ENCODE data around the gene RAD51B. TPM values are rescaled to one million over a fixed set of nuclear protein-coding genes. Genes with fewer than 3 reads are reported as not detected.

Gene RAD51B
- total and polyA plus RNA-seq, 2 of the 13 experiments (the other 11 are each of a cell fraction or from before 2014, with no cell fraction given), result 7.0 to 9.5 TPM

DNA sequence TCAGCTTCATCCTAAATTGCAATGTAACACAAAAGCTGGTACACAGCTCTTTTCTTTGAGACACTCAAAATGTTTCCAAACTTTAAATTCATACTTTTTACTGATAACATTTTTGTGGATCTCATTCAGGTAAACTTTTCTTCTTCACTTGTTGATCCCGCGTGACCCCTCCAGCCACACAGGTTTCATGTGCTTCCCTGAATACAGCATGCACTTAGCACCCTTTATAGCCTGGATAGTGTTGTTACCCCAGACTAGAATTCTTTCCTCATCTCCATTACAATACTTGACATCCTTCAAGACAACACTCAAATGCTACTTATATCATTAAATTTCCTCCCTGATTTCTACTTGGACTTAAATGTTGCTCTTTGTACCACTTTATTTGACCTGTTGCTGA lies 373.4 kb downstream of the RAD51B start:
- Histone ChIP-seq H3K4me1 (ENCODE audit: insufficient read depth, low read length) (peaks cover 60% of the 10 kb centered on the region), H3K27ac (ENCODE audit: extremely low read length, insufficient read depth, low read length) (no peak overlapping the region), H3K4me3 (replicated peaks in 1 of 3; ENCODE audit: insufficient read depth in 1 of 3, low read depth in 2 of 3, low read length in 3 of 3) (no peak overlapping the region), H3K27me3 (ENCODE audit: control insufficient read depth in 1 of 2, insufficient read depth in 2 of 2, low read length in 2 of 2) (no peaks in the 10 kb centered on the region), H3K9ac (ENCODE audit: insufficient read depth, low read depth, low read length) (no peak overlapping the region), H2AFZ (ENCODE audit: low read length) (no peak overlapping the region), H3K9me3 (ENCODE audit: low read length) (no peaks in the 10 kb centered on the region), H4K20me1 (ENCODE audit: insufficient read depth, low read length) (no peaks in the 10 kb centered on the region), H3K36me3 (replicated peaks in 1 of 2; ENCODE audit: control insufficient read depth in 1 of 2, insufficient read depth in 2 of 2, low read length in 2 of 2) (no peaks in the 10 kb centered on the region), H3K4me2 (ENCODE audit: low read depth, low read length) (no peak overlapping the region), H3K79me2 (ENCODE audit: insufficient read depth, low read length) (no peaks in the 10 kb centered on the region)
- no TSS peak for BruUV-seq (replicated peaks)
- CTCF ChIA-PET (ENCODE audit: low intra/inter-chr PET ratio, low total read pairs), result no interaction called here
- ATAC-seq (no peak), FAIRE-seq (peak; percentile 42), DNase-seq (ENCODE audit: low spot score) (no peak)
- POLR2A ChIA-PET, result no interaction called here
- intact Hi-C loops (cut with micrococcal nuclease; ENCODE audit: unreplicated experiment), result loop anchor here (2.0 kb wide), 1 partner anchor 20 kb away; no protein-coding TSS in a partner anchor
- in situ Hi-C loops (cut with HindIII; ENCODE audit: extremely low pct_ligation_motif_present, low pct_unique_long_range_greater_than_20kb), result no loop called here
- TF ChIP-seq ZFP36L2 (CRISPR knock-in tag; IDR thresholded peaks at IDR 0.05), result no peak
- TF ChIP-seq, protein P1, sequence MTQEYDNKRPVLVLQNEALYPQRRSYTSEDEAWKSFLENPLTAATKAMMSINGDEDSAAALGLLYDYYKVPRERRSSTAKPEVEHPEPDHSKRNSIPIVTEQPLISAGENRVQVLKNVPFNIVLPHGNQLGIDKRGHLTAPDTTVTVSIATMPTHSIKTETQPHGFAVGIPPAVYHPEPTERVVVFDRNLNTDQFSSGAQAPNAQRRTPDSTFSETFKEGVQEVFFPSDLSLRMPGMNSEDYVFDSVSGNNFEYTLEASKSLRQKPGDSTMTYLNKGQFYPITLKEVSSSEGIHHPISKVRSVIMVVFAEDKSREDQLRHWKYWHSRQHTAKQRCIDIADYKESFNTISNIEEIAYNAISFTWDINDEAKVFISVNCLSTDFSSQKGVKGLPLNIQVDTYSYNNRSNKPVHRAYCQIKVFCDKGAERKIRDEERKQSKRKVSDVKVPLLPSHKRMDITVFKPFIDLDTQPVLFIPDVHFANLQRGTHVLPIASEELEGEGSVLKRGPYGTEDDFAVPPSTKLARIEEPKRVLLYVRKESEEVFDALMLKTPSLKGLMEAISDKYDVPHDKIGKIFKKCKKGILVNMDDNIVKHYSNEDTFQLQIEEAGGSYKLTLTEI (CRISPR knock-in tag; conservative IDR thresholded peaks at IDR 0.05), result no peak
- TF ChIP-seq ZFP41 (CRISPR knock-in tag; IDR thresholded peaks at IDR 0.05; ENCODE audit: borderline replicate concordance), result no peak
- no peak for TF ChIP-seq KMT2B (CRISPR knock-in tag; IDR thresholded peaks at IDR 0.05)
- no peak for TF ChIP-seq DPF2 (CRISPR knock-in tag; IDR thresholded peaks at IDR 0.05; ENCODE audit: borderline replicate concordance, low read depth)
- peak; percentile 33; the same call in 1 of the 2 replicates for TF ChIP-seq RARA (CRISPR knock-in tag; IDR thresholded peaks at IDR 0.05)
- no peak for TF ChIP-seq NCOA5 (CRISPR knock-in tag; IDR thresholded peaks at IDR 0.05)
- TF ChIP-seq ZNF652 (CRISPR knock-in tag; IDR thresholded peaks at IDR 0.05; ENCODE audit: borderline replicate concordance, low read depth), result peak; percentile 83
- TF ChIP-seq ZNF550 (CRISPR knock-in tag; IDR thresholded peaks at IDR 0.05; ENCODE audit: borderline replicate concordance), result no peak
- no peak for TF ChIP-seq HDAC1 (CRISPR knock-in tag; IDR thresholded peaks at IDR 0.05)
- TF ChIP-seq KDM2A (CRISPR knock-in tag; IDR thresholded peaks at IDR 0.05; ENCODE audit: borderline replicate concordance, low read depth), result no peak
- 98% methylated on average over 2 of the region's 2 CpGs for WGBS (ENCODE audit: low lambda C conversion rate)

Measured in HepG2 (cell line).